ENCODE data around the gene CXCL16. TPM values are rescaled to one million over a fixed set of nuclear protein-coding genes. Genes with fewer than 3 reads are reported as not detected.

Gene CXCL16
- total RNA-seq, 4 donors from 2014 or later, result 15.2 to 28.2 (median 19.5) TPM

GRCh38 chr17:4786106-4786511, 46.4 kb upstream of the CXCL16 start, which contains the start of gene VMO1:
Gene VMO1 (minus strand): TSS chr17:4786364. CDS start chr17:4786352, 12 bp downstream.
- DNase-seq, result no peak
- Histone ChIP-seq H3K27ac (peak within 1 kb of the TSS in 1 of 4 donors; percentile 7), H3K9me3 (no peaks in the 10 kb centered on the region), H3K4me3 (peak within 1 kb of the TSS in 3 of 4 donors; percentile 5 to 44 (median 32)), H3K27me3 (peaks cover 0 to 53% (median 0%) of the 10 kb centered on the region in 4 donors), H3K36me3 (no peaks in the 10 kb centered on the region), H3K4me1 (peaks cover 21 to 55% (median 32%) of the 10 kb centered on the region in 3 donors)
- WGBS, 2 donors, result 0 to 8% methylated on average over 2 to 4 of the region's 24 CpGs
- intact Hi-C loops (cut with DNase I), result loop anchor here (5.0 kb wide), 2 partner anchors 49 to 101 kb away; partner anchors contain the start of genes CXCL16 and ZMYND15
- TF ChIP-seq CTCF (IDR thresholded peaks at IDR 0.05), result no peak
- TF ChIP-seq POLR2A (IDR thresholded peaks at IDR 0.05), result no peak

GRCh38 chr17:4785311-4786105, 45.8 kb upstream of the CXCL16 start:
- Histone ChIP-seq H3K4me3 (peak overlapping the region in 3 of 4 donors; percentile 5 to 44 (median 32)), H3K4me1 (peaks cover 21 to 49% (median 32%) of the 10 kb centered on the region in 3 donors), H3K27me3 (peaks cover 0 to 59% (median 0%) of the 10 kb centered on the region in 4 donors), H3K36me3 (no peaks in the 10 kb centered on the region), H3K9me3 (no peaks in the 10 kb centered on the region), H3K27ac (no peak overlapping the region)
- no peak for TF ChIP-seq CTCF (IDR thresholded peaks at IDR 0.05)
- no peak for TF ChIP-seq POLR2A (IDR thresholded peaks at IDR 0.05)
- intact Hi-C loops (cut with DNase I), result loop anchor here (5.0 kb wide), 2 partner anchors 48 to 102 kb away; partner anchors contain the start of genes CXCL16 and ZMYND15
- no peak for DNase-seq
- WGBS, 2 donors, result 10 to 22% methylated on average over 9 to 38 of the region's 61 CpGs

GRCh38 chr17:4782652-4783051, 42.9 kb upstream of the CXCL16 start:
- intact Hi-C loops (cut with DNase I), result no loop called here

GRCh38 chr17:4780325-4780955, 40.7 kb upstream of the CXCL16 start:
- H3K36me3 ChIP-seq, result no peaks in the 10 kb centered on the region
- DNase-seq, result no peak
- intact Hi-C loops (cut with DNase I), result no loop called here
- H3K9me3 ChIP-seq, result no peaks in the 10 kb centered on the region
- peaks cover 0 to 68% (median 0%) of the 10 kb centered on the region in 4 donors for H3K27me3 ChIP-seq
- H3K27ac ChIP-seq, result no peak overlapping the region
- H3K4me3 ChIP-seq, result no peak overlapping the region
- TF ChIP-seq CTCF (IDR thresholded peaks at IDR 0.05), result no peak
- no peak for TF ChIP-seq POLR2A (IDR thresholded peaks at IDR 0.05)
- WGBS, 2 donors, result 77 to 87% methylated on average over 11 of the region's 11 CpGs
- H3K4me1 ChIP-seq, result peaks cover under 1 to 5% (median 3%) of the 10 kb centered on the region in 3 donors

More at GRCh38 chr17:4782652-4783051, 42.9 kb upstream of the CXCL16 start:
- Histone ChIP-seq H3K9me3 (no peaks in the 10 kb centered on the region), H3K36me3 (no peaks in the 10 kb centered on the region), H3K27ac (no peak overlapping the region), H3K4me3 (no peak overlapping the region), H3K27me3 (peaks cover 0 to 78% (median 0%) of the 10 kb centered on the region in 4 donors), H3K4me1 (peaks cover 10 to 27% (median 22%) of the 10 kb centered on the region in 3 donors)
- TF ChIP-seq POLR2A (IDR thresholded peaks at IDR 0.05), result no peak
- TF ChIP-seq CTCF (IDR thresholded peaks at IDR 0.05), result no peak
- WGBS, 2 donors, result 44% methylated on average over 5 of the region's 28 CpGs; no CpG with 5 or more reads in 1 of the 2 donors
- no peak for DNase-seq
